Measurements from ENCODE around the gene INPP4B.

The INPP4B gene

DNA sequence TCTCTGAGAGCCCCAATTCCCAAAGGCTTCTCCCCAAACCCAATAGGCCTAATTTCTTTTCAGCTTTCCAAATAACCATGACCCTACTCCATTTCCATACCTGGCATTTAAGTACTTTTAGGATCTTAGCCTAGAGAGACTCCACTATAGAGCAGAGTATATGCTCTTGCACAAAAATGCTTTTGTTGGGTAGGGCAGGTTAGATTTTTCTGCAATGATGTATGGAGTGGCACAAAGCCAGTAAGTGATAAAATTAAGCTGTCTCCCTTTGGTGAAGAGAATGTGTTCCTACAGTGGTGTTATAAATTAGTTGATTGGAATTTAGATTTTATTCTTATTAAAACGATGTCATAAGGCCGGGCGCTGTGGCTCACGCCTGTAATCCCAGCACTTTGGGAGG, 124.9 kb downstream of the INPP4B start:
- peak; percentile 46 for DNase-seq

- DNase-seq, result peak; percentile 44
Measured at GRCh38 chr4:142719854-142720541, 126.1 kb downstream of the INPP4B start.

GRCh38 chr4:142718981-142719380, 127.1 kb downstream of the INPP4B start:
- no peak for DNase-seq

GRCh38 chr4:142715727-142716126, 130.4 kb downstream of the INPP4B start:
- DNase-seq, result no peak

GRCh38 chr4:142713282-142714030, 132.6 kb downstream of the INPP4B start:
- no peak for DNase-seq

DNA sequence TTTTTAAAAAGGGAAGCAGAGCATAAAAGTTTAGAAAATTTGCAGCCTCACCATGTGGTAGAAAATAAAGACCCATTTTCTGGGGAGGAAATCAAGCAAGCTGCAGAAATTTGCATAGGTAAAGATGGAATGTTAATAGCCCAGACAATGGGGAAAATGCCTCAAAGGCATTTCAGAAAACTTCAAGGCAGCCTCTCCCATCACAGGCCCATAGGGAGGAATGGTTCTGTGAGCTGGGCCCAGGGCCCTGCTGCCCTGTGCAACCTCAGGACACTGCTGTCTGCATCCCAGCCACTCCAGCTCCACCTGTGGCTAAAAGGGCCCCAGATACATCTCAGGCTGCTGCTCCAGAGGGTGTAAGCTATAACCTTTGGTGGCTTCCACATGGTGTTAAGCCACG, 137.9 kb downstream of the INPP4B start:
- no peak for DNase-seq

DNA sequence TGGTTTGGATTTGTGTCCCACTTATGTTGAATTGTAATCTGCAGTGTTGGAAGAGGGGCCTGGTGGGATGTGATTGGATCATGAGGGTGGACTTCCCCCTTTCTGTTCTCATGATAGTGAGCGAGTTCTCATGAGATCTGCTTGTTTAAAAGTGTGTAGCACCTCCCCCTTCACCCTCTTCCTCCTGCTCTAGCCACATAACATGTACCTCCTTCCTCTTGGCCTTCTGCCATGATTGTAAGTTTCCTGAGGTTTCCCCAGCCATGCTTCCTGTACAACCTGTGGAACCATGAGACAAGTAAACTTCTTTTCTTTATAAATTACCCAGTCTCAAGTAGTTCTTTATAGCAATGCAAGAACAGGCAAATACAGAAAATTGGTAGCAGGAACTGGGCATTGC, 138.7 kb downstream of the INPP4B start:
- no peak for DNase-seq

DNA sequence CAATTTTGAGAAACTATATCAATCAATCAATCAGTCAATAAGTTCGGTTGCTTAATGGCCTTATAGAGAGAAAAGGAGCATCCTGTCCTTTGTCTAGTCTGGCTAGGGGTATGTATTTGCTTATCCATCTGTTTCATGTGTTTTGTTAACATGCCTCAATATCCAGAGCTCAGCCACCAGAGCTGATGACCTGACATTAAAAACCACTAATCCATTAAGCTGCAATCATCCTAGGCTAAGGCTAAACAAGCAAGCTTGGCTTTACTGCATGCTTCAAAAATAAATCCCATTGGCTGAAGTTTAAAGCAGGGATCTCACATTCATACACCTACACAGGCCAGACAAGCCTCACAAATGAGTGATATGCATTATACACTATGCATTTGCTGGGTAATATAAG, 139.7 kb downstream of the INPP4B start:
- no peak for DNase-seq

DNA sequence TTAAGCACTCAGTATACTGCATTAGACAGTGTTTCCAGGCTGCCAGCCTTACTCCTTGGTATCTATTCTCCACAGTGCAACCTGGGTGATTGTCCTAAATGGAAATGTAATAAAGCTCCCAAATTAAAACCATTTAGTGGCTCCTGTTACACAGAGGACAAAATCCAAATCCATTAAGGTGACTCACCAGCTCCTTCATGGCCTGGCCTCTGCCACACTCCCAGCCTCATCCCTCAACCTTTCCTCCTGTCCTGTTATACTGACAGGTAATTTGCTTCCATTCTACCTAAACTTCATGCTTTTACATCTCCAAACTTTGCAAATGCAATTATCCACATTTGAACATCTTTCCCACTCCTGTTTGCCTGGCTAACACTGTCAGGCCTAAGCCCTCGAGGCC, 140.3 kb downstream of the INPP4B start:
- DNase-seq, result no peak

GRCh38 chr4:142703694-142704309, 142.3 kb downstream of the INPP4B start:
- DNase-seq, result no peak

DNA sequence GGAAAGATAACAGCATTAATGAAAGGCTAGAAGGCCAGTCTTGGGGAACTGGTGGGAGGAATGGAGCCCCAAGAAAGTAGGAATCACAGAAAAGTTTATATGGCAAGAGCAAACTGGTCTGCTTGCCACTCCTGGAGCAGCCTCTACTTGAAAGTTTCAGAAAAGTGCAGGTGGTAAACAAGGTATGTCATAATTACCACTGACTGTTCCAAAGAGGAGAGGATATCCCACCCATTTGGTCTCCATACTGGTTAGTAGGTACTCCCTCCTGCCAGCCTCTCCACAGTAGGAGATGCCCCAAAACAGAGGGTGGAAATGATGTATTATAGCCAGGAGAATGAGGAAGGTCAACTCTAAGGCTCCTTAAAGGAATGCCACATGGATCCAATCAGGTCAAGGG, 145.1 kb downstream of the INPP4B start:
- DNase-seq, result no peak

DNA sequence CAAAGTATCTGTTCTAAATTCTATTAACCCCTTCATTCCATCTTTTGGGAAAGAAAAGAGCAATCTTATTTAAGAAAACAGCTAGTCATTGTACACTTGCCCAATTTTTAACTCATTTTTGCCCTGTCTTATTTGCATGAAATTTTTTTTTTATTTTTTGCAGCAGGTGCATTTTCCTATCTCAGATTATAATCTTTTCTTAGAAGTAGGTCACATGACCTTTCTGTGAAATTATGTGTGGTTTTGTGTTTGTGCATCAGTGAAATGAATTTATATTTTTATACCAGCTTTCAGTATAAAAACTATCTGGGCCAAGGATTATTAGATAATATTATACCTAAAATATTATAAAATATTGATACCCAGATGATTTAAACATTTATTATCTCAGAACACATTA, 145.6 kb downstream of the INPP4B start:
- DNase-seq, result no peak

DNA sequence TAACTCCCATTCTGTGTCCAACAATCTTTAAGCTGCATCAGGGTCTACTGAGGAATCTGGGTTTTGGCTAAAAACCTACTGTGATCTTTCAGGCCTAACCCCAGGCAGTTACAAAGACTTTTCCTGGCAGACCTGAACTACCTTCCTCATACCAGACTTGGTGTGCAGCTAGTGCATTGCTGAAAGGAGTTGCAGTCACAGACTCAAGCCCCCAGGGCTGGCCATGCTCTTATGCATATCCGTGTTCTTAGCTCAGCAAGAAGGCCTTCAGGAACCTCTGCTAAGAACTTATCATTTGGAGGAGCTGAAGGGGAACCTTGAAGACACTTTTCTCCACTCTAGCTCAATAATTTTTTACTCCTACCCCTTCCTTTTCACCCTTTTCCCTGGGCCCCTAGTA, 147.5 kb downstream of the INPP4B start:
- DNase-seq, result no peak

- no peak for DNase-seq
Measured at GRCh38 chr4:142697928-142698327, 148.2 kb downstream of the INPP4B start.

- DNase-seq, result no peak
Measured at GRCh38 chr4:142697320-142697719, 148.8 kb downstream of the INPP4B start.

GRCh38 chr4:142696334-142697122, 149.6 kb downstream of the INPP4B start:
- DNase-seq, result no peak

GRCh38 chr4:142690406-142691163, 155.5 kb downstream of the INPP4B start:
- no peak for DNase-seq

DNA sequence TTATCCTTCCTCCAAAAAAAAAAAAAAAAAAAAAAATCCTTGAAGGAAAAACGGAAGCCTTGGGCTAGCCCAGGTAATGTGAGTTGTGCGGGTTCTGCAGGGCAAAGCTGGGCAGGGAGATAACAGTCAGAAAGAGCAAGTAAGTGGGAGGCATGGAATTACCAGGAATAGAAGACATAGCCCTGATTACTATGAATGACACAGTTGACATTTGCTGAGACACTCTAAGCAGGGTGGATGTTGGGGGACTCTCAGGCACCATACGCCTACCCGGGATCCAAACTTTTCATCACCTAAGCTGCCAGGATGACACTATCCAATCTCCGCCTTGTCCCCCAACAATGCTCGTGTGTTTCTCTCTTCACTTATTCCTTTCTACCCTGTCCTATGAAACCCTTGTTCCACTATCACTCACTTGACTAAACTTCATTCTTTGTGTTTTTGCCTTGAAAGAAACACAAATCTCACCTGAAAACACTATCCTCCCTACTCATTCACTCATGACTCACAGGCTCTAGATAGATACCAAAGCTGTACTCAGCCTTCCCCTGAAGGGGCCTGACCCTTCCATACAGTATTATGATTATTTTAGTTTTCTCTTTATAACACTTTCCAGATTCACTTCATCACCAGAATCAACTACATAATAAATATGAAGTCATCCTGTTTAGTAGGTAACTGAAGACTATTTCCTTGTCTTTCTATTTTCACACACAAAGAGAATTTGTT, 158.4 kb downstream of the INPP4B start:
- no peak for DNase-seq

GRCh38 chr4:142686081-142686480, 160.0 kb downstream of the INPP4B start:
- no peak for DNase-seq

DNA sequence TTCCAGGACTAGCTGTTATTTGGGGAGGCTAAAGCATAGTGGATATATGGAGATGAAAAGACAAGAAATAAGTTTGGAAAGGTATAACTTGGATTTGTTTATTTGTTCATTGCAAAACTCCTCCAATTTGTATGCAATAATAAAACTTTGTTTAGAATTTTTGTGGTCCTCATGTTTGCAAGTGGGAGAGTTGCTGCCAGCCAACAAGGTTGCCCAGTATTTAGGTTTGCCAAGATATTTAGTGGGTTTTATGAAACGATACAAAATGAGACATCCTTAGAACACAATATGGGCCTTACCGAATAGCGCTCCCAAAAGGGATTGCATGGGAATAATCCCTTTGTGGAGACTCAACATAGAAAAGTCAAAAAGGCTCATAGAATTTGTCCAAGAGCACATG, 162.1 kb downstream of the INPP4B start:
- no peak for DNase-seq

GRCh38 chr4:142683503-142683902, 162.6 kb downstream of the INPP4B start:
- no peak for DNase-seq

DNA sequence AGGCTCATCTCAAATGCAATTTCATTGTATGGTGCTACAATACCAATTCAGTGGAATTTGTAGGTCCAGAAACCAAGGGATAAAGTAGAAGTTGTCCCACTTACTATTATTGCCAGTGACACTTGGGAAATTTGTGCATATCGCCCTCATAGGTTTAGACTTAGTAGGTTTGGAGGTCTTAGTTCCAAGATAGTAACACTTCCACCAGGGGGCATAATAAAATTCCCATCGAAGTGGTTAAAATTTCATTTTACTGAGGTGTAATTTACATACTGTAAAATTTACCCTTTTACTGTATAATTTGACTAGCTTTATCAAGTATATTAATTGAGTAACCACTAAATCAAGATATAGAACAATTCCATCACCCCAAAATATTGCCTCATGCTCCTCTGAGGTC, 174.6 kb downstream of the INPP4B start:
- peak; percentile 1 for DNase-seq
